CD4-positive, alpha-beta T cell (primary cell): ENCODE results near the gene TMEM184B. TPM values are rescaled to one million over a fixed set of nuclear protein-coding genes. Genes with fewer than 3 reads are reported as not detected.

Experiments
- ATAC-seq: fragments of 200-7000 bp; cut with Tn5 transposase; one replicate; pipeline ENCODE4 v1.10.0; 2022; ENCODE audit warnings: mild to moderate bottlenecking; ENCODE audit not compliant: poor library complexity
- CTCF ChIA-PET: fragments of 350-600 bp; sonication (Branson Sonifier 250); formaldehyde crosslinking; loops from one replicate; lab custom pipeline; 2021; ENCODE audit warnings: antibody characterized with exemption, inconsistent platforms; lab: Charles Lee
- POLR2A ChIA-PET: fragments of 350-600 bp; sonication (Branson Sonifier 250); formaldehyde crosslinking; loops from one replicate; lab custom pipeline; 2021; ENCODE audit warnings: antibody characterized with exemption, inconsistent platforms; lab: Charles Lee
- DNase-seq, 14 experiments: peaks; one replicate each; pipeline ENCODE4 v3.0.0-alpha.2; 2013 to 2020; ENCODE audit warnings: mixed read lengths in 2 of 14
- H3K27ac ChIP-seq, 2 donors: one replicate each; pipeline versions ENCODE4 v1.5.1 to v1.7.0; 2013; ENCODE audit warnings: low read length in 2 of 2, low read depth in 1 of 2, mild to moderate bottlenecking in 1 of 2
- H3K27me3 ChIP-seq, 2 experiments: 1 replicate in 1 of 2; 2 replicates in 1 of 2; pipeline versions ENCODE4 v1.6.1 to v1.7.0; 2013; ENCODE audit warnings: low read length in 2 of 2, control low read depth in 1 of 2, mild to moderate bottlenecking in 1 of 2, moderate library complexity in 1 of 2; ENCODE audit not compliant: insufficient read depth in 2 of 2, control insufficient read depth in 1 of 2
- H3K36me3 ChIP-seq: one replicate; pipeline ENCODE4 v1.6.1; 2013; ENCODE audit warnings: low read length, control low read depth; ENCODE audit not compliant: insufficient read depth
- H3K4me1 ChIP-seq: one replicate; pipeline ENCODE4 v1.6.1; 2013; ENCODE audit warnings: low read length, control low read depth; ENCODE audit not compliant: insufficient read depth
- H3K4me3 ChIP-seq: one replicate; pipeline ENCODE4 v1.5.1; 2013; ENCODE audit warnings: mild to moderate bottlenecking, low read length, moderate library complexity
- H3K9me3 ChIP-seq, 2 experiments: 1 replicate in 1 of 2; 2 replicates in 1 of 2; pipeline versions ENCODE4 v1.6.1 to v1.7.0; 2013; ENCODE audit warnings: low read length in 2 of 2, mild to moderate bottlenecking in 2 of 2, control low read depth in 1 of 2, moderate library complexity in 1 of 2; ENCODE audit not compliant: control insufficient read depth in 1 of 2, insufficient read depth in 1 of 2
- H3K27ac Mint-ChIP-seq: one replicate; pipeline ENCODE4 v1.8.0; 2020; ENCODE audit warnings: mixed read lengths
- H3K27me3 Mint-ChIP-seq: one replicate; pipeline ENCODE4 v1.8.0; 2021; ENCODE audit warnings: mixed read lengths
- H3K36me3 Mint-ChIP-seq: one replicate; pipeline ENCODE4 v1.8.0; 2021; ENCODE audit warnings: low read depth, mixed read lengths
- H3K4me1 Mint-ChIP-seq: one replicate; pipeline ENCODE4 v1.8.0; 2021; ENCODE audit warnings: low read depth, mixed read lengths
- H3K4me3 Mint-ChIP-seq: one replicate; pipeline ENCODE4 v1.8.0; 2020; ENCODE audit warnings: mild to moderate bottlenecking, mixed read lengths
- H3K9me3 Mint-ChIP-seq: one replicate; pipeline ENCODE4 v1.8.0; 2020; ENCODE audit warnings: mixed read lengths
- intact Hi-C, 2 experiments: fragments of 100-400 bp; cut with DNase I in 1 of 2; cut with micrococcal nuclease in 1 of 2; formaldehyde crosslinking; loops; one replicate each; pipeline versions ENCODE4 v1.15.1 to v1.9.0; 2023 to 2025; cut with DNase I, micrococcal nuclease
- total RNA-seq, 174 experiments: library from RNA in 2 of 174; stranded (reverse) in 2 of 174; gene quantifications; one replicate each; pipeline ENCODE4 v1.2.3 and lab custom pipeline; 2021 to 2026
- TF ChIP-seq, protein P1 (sequence below): fragments of 200-600 bp; IDR thresholded peaks from one replicate; pipeline ENCODE4 v1.8.0; 2022; ENCODE audit warnings: antibody characterized with exemption, mild to moderate bottlenecking

The TMEM184B gene
- total RNA-seq, 2 experiments from 2014 or later, result 49.3 to 50.1 TPM

DNA sequence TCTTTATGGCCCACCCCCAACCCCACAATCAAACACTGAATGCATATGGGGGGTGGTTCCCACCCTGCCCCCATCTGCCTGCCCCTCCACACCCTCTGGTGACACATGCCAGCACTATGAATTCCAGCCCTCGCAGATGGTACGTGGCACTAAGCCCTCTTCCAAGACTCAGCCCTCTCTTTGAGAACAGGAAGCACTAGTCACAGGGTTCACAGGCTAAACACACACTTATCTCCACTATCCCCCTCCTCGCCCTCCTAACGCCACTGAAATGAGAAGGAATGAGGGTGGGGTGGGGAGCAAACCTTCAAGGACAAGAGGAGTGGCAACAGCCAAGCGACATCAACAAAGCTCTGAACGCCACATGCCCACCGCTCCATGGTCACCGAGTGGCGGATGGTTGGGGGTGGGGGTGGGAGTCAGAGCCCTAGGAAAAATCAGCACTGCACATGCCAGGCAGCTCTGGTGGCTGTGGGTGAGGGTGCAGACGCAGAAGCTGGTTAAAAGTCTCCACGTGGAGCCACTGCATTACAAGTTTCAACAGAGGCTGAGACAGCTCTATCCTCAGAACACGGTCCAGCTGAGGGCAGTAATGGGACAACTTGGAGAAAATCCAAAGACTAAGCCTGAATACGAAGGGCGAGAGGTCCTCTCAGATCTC, 33.6 kb downstream of the TMEM184B start:
- TF ChIP-seq, protein P1, sequence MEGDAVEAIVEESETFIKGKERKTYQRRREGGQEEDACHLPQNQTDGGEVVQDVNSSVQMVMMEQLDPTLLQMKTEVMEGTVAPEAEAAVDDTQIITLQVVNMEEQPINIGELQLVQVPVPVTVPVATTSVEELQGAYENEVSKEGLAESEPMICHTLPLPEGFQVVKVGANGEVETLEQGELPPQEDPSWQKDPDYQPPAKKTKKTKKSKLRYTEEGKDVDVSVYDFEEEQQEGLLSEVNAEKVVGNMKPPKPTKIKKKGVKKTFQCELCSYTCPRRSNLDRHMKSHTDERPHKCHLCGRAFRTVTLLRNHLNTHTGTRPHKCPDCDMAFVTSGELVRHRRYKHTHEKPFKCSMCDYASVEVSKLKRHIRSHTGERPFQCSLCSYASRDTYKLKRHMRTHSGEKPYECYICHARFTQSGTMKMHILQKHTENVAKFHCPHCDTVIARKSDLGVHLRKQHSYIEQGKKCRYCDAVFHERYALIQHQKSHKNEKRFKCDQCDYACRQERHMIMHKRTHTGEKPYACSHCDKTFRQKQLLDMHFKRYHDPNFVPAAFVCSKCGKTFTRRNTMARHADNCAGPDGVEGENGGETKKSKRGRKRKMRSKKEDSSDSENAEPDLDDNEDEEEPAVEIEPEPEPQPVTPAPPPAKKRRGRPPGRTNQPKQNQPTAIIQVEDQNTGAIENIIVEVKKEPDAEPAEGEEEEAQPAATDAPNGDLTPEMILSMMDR, result no peak
- Mint-ChIP-seq H3K27ac (no peak overlapping the region), H3K9me3 (no peaks in the 10 kb centered on the region), H3K27me3 (no peaks in the 10 kb centered on the region), H3K4me3 (no peak overlapping the region), H3K4me1 (no peaks in the 10 kb centered on the region), H3K36me3 (peaks cover 75% of the 10 kb centered on the region)
- DNase-seq, result no peak
- H3K4me1 ChIP-seq, result no peaks in the 10 kb centered on the region
- ChIA-PET POLR2A (interaction anchor here (0.6 kb wide), 1 partner anchor 386 kb away, joined by 3 read pairs; no protein-coding TSS in a partner anchor), CTCF (no interaction called here)
- H3K27ac ChIP-seq, result no peak overlapping the region
- intact Hi-C loops, result no loop called here
- H3K27me3 ChIP-seq, result no peaks in the 10 kb centered on the region
- no peaks in the 10 kb centered on the region for H3K9me3 ChIP-seq
- peaks cover 54% of the 10 kb centered on the region for H3K36me3 ChIP-seq
- ATAC-seq, result no peak
- no peak overlapping the region for H3K4me3 ChIP-seq

DNA sequence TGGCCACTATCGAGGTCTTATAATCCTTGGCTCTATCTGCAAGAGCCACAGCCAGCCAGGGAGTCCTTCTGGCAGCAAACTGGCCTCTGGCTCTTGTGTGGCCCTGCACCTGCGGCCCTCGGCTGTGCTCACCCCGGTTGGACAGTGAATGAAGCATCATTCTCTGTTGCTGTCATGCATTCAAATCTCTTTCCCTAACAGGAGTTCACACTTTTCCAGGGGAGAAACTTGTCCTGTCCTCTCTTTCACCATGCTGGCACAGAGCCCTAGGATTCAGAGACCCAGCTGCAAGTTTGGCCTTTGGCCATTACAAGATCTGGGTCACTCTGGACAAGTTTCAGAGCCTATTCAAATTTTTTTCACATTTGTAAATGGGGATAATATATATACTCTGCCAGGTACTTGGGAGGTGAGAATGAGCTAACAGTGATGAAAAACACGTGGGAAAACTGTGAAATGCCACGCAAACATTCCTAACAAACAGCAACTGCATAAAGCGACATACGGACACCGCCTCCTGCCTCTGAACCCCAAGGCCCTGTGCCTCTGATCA, 34.2 kb downstream of the TMEM184B start:
- Histone ChIP-seq H3K36me3 (peaks cover 54% of the 10 kb centered on the region), H3K4me1 (no peaks in the 10 kb centered on the region)
- no peaks in the 10 kb centered on the region for H3K9me3 Mint-ChIP-seq

DNA sequence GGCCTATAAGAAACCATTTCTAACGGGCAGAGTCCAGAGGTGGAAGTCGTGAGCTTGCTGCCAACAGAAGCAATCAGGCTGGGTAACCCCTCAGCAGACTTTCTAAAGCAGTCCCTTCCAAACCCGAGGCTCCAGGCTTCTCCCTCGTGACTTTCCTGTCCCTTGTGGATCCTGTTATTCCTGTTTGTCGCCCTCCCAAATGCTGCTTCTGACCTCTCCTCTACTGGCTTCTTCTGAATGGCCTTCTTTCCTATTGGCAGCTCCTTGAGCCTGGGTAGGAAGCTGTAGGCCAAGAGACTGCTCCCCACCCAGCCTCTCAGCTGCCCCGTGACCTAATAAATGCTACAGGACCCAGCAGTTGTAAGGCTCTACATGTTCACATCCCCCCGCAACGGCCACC, 36.0 kb downstream of the TMEM184B start:
- no peak overlapping the region for H3K4me3 ChIP-seq
- H3K27ac ChIP-seq, result no peak overlapping the region
- H3K9me3 ChIP-seq, result no peaks in the 10 kb centered on the region
- ATAC-seq, result no peak
- no peaks in the 10 kb centered on the region for H3K4me1 ChIP-seq
- Mint-ChIP-seq H3K4me1 (no peaks in the 10 kb centered on the region), H3K27me3 (no peaks in the 10 kb centered on the region), H3K9me3 (no peaks in the 10 kb centered on the region), H3K4me3 (no peak overlapping the region), H3K36me3 (peaks cover 87% of the 10 kb centered on the region), H3K27ac (no peak overlapping the region)
- peaks cover 63% of the 10 kb centered on the region for H3K36me3 ChIP-seq
- DNase-seq, result no peak
- ChIA-PET POLR2A (no interaction called here), CTCF (no interaction called here)
- intact Hi-C loops, result no loop called here
- no peaks in the 10 kb centered on the region for H3K27me3 ChIP-seq
- TF ChIP-seq, protein P1, result no peak

More for the DNA sequence above, 34.2 kb downstream of the TMEM184B start:
- Histone ChIP-seq H3K4me3 (no peak overlapping the region), H3K27ac (no peak overlapping the region), H3K27me3 (no peaks in the 10 kb centered on the region), H3K9me3 (no peaks in the 10 kb centered on the region)
- Mint-ChIP-seq H3K4me1 (no peaks in the 10 kb centered on the region), H3K36me3 (peaks cover 75% of the 10 kb centered on the region), H3K4me3 (no peak overlapping the region), H3K27me3 (no peaks in the 10 kb centered on the region), H3K27ac (no peak overlapping the region)
- POLR2A ChIA-PET, result no interaction called here
- intact Hi-C loops, result no loop called here
- CTCF ChIA-PET, result no interaction called here
- DNase-seq, result no peak
- TF ChIP-seq, protein P1, result no peak
- no peak for ATAC-seq
